K562 treated with DMSO at 1 percent for 4 hours (cell line): ENCODE data around the gene MAMDC4. TPM values are rescaled to one million over a fixed set of nuclear protein-coding genes. Genes with fewer than 3 reads are reported as not detected.

Experiments
- total RNA-seq: library from RNA; unstranded; fragments of 300-600 nt; gene quantifications from 2 replicates; pipeline ENCODE4 v1.2.3, GENCODE V29; 2022; ENCODE audit not compliant: insufficient read depth

The MAMDC4 gene
- 4.1 and 4.7 TPM in 2 replicates for total RNA-seq

GRCh38 chr9:136851941-136852663 is at the start of gene MAMDC4:
MAMDC4 (plus strand) TSS chr9:136852346; CDS start chr9:136852417, 71 bp downstream.

GRCh38 chr9:136807281-136808074 is 44.7 kb upstream of the MAMDC4 start, which contains the start of gene RABL6:
RABL6 (plus strand) TSS chr9:136807948; CDS start chr9:136808197, 249 bp downstream.

GRCh38 chr9:136842380-136842948 is 9.7 kb upstream of the MAMDC4 start, which contains the start of gene AJM1:
AJM1 (plus strand) TSS chr9:136842478; CDS start chr9:136844415, 1,937 bp downstream.

GRCh38 chr9:136849038-136849959 is 2.8 kb upstream of the MAMDC4 start, which contains the start of gene PHPT1:
PHPT1 (plus strand) TSS chr9:136849409; CDS start chr9:136849431, 22 bp downstream.

GRCh38 chr9:136885950-136886578 is 33.9 kb downstream of the MAMDC4 start, which contains the start of gene TRAF2:
TRAF2 (plus strand) TSS chr9:136886516; CDS start chr9:136898741, 12,225 bp downstream.

Other genes with a start within 250 kb of the MAMDC4 start
- gene EGFL7, start 189.4 kb upstream of the MAMDC4 start, total RNA-seq: 61.4 and 63.1 TPM in 2 replicates
- gene AGPAT2, start 164.9 kb upstream of the MAMDC4 start, total RNA-seq: 65.7 and 76.1 TPM in 2 replicates
- gene DIPK1B, start 139.8 kb upstream of the MAMDC4 start, total RNA-seq: 17.3 and 25.7 TPM in 2 replicates
- gene LCN10, start 109.4 kb upstream of the MAMDC4 start, total RNA-seq: not detected in 2 replicates
- gene LCN6, start 103.8 kb upstream of the MAMDC4 start, total RNA-seq: not detected in 2 replicates
- not detected in 2 replicates for gene LCN8, start 94.1 kb upstream of the MAMDC4 start, total RNA-seq
- not detected in 2 replicates for gene LCN15, start 87.8 kb upstream of the MAMDC4 start, total RNA-seq
- 67.9 and 75.8 TPM in 2 replicates for gene TMEM141, start 61.0 kb upstream of the MAMDC4 start, total RNA-seq
- 0.75 and 2.6 TPM in 2 replicates for gene CCDC183, start 56.0 kb upstream of the MAMDC4 start, total RNA-seq
- gene RABL6, start 44.4 kb upstream of the MAMDC4 start, total RNA-seq: 163 and 183 TPM in 2 replicates
- gene AJM1, start 9.9 kb upstream of the MAMDC4 start, total RNA-seq: 9.6 and 13.9 TPM in 2 replicates
- gene PHPT1, start 2.9 kb upstream of the MAMDC4 start, total RNA-seq: 165 and 171 TPM in 2 replicates
- gene EDF1, start 14.0 kb downstream of the MAMDC4 start, total RNA-seq: 705 and 763 TPM in 2 replicates
- gene TRAF2, start 34.2 kb downstream of the MAMDC4 start, total RNA-seq: 23.8 and 25.2 TPM in 2 replicates
- 148 and 151 TPM in 2 replicates for gene FBXW5, start 92.4 kb downstream of the MAMDC4 start, total RNA-seq
- gene C8G, start 92.9 kb downstream of the MAMDC4 start, total RNA-seq: not detected in 2 replicates
- not detected in 2 replicates for gene LCN12, start 99.9 kb downstream of the MAMDC4 start, total RNA-seq
- gene PTGDS, start 125.2 kb downstream of the MAMDC4 start, total RNA-seq: 6.1 and 15.4 TPM in 2 replicates
- gene LCNL1, start 130.6 kb downstream of the MAMDC4 start, total RNA-seq: not detected in 2 replicates
- 89.0 and 89.2 TPM in 2 replicates for gene PAXX, start 140.1 kb downstream of the MAMDC4 start, total RNA-seq
- gene CLIC3, start 144.2 kb downstream of the MAMDC4 start, total RNA-seq: 2.0 TPM in 1 of 2 replicates, not detected in the other
- 14.1 and 26.4 TPM in 2 replicates for gene ABCA2, start 175.9 kb downstream of the MAMDC4 start, total RNA-seq
- gene FUT7, start 179.7 kb downstream of the MAMDC4 start, total RNA-seq: not detected in 2 replicates
- gene NPDC1, start 193.8 kb downstream of the MAMDC4 start, total RNA-seq: 0.52 and 1.0 TPM in 2 replicates
- gene ENTPD2, start 201.7 kb downstream of the MAMDC4 start, total RNA-seq: not detected in 2 replicates
- gene SAPCD2, start 218.2 kb downstream of the MAMDC4 start, total RNA-seq: 27.1 and 30.1 TPM in 2 replicates
- 9.4 and 14.1 TPM in 2 replicates for gene UAP1L1, start 225.2 kb downstream of the MAMDC4 start, total RNA-seq
- gene MAN1B1, start 234.6 kb downstream of the MAMDC4 start, total RNA-seq: 37.3 and 38.9 TPM in 2 replicates